ENCODE results near the gene PLCH2.
"Not testable (repeated sequence)": the region's sequence is repeated elsewhere in the genome, so short reads cannot be mapped to it uniquely, and the experiment has no call there.

Gene PLCH2

GRCh38 chr1:2443277-2444137, 32.6 kb upstream of the PLCH2 start:
- DNase-seq, result no peak

DNA sequence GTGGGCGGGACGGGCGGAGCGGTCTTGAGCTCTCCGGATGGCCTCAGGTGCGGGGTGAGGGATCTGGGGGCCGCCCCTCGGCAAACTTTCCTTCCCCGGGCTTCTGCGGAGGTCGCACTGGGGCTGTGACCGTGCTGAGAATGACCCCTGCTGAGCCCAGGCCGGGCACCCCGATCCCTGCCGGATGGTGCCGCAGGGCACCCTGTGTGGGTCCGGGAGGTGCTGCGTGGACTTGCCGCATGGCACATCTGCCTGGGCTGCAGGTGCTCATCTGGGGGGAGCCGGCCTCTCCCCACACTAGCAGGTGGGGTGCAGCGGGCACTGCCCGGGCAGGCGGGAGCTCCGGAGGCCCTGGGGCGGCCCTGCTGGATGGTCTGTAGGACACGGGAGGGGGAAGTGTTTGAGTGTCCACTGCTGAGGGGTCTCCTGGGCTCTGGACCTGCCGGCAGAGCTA, 31.9 kb upstream of the PLCH2 start:
- DNase-seq, result no peak

GRCh38 chr1:2445162-2445822, 30.8 kb upstream of the PLCH2 start:
- no peak for DNase-seq

DNA sequence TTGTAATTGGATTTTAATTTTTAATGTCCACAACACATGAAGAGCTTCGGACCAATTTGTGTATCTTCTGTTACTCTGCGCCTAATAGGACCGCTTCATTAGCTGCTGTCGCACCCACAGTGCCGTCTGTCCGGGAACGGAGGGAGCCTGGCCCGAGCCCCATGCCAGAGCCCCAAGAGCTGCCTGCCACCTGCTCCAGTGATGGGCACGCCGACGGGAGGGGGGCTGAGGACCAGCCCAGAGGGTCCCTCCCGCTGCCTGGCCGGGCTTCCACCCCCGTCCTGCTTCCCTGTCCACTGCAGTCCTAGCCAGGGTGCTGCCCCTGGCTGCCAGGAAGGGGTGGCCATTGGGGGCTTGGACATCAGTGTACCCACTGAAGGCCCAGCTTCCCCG, 30.3 kb upstream of the PLCH2 start:
- no peak for DNase-seq

GRCh38 chr1:2446394-2446793, 29.7 kb upstream of the PLCH2 start:
- no peak for DNase-seq

DNA sequence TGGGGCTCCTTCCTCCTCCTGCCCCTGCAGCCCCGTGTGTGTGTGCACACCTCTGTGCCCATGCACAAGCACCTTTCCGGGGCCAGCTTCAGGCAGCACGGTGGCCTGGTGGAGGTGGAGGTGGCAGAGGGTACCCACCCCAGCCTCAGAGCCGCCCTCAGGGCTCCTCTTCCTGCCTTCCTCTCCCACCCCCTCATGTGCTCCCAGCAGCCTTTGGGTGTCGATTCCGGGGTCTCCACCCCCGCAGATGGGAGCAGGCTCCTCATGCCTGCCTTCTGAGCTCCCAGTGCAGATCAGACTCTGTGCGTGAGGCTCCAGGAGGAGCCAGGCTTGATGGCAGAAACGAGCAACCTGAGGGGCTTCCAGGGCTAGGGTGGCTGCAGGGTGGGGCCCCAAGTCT, 29.2 kb upstream of the PLCH2 start:
- no peak for DNase-seq

GRCh38 chr1:2447276-2448097, 28.6 kb upstream of the PLCH2 start:
- no peak for DNase-seq

DNA sequence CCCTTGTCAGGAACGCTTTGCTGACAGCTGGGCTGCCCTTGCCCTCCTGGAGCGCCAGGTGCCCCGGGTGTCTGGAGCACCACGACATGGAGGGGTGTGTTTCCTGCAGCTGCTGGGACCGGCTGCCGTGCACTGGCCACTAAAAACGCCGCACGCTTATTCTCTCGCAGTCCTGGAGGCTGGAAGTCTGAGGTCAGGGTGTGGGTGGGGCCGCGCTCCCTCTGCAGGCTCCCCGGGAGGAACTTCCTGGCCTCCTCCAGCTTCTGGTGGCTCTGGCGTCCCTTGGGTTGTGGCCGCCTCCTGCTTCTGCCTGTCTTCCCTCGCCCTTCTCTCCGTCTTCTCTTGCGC, 28.0 kb upstream of the PLCH2 start:
- no peak for DNase-seq

GRCh38 chr1:2449636-2450454, 26.2 kb upstream of the PLCH2 start:
- no peak for DNase-seq

DNA sequence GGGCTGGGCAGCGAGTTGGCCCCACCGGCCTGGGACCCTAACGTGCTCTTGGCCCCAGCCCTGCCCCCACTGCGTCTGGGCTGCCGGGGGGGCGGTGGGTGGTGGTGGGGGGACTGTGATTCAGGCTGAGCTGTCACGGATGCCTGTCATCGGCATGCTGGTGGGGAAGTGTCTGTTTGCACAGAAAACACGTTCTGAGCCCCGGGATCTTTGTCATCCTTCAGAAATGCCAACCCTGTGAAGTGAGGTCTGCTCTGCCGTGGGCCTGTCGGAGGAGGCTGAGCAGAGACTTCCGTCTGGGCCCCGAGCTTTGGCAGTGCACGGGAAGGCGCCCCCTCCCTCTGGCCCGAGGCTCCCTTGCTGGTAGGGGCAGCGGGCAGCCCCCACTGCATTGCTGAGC, 24.3 kb upstream of the PLCH2 start:
- DNase-seq, result no peak

GRCh38 chr1:2452201-2452931, 23.7 kb upstream of the PLCH2 start:
- no peak for DNase-seq

GRCh38 chr1:2452932-2453315, 23.2 kb upstream of the PLCH2 start:
- DNase-seq, result no peak

GRCh38 chr1:2454227-2454626, 21.9 kb upstream of the PLCH2 start:
- no peak for DNase-seq

GRCh38 chr1:2455757-2456156, 20.3 kb upstream of the PLCH2 start:
- DNase-seq, result no peak

- DNase-seq, result no peak
Observed at GRCh38 chr1:2457444-2457843, 18.6 kb upstream of the PLCH2 start.

GRCh38 chr1:2458687-2459086, 17.4 kb upstream of the PLCH2 start:
- DNase-seq, result no peak

GRCh38 chr1:2459102-2459753, 16.9 kb upstream of the PLCH2 start:
- not testable (repeated sequence) for DNase-seq

DNA sequence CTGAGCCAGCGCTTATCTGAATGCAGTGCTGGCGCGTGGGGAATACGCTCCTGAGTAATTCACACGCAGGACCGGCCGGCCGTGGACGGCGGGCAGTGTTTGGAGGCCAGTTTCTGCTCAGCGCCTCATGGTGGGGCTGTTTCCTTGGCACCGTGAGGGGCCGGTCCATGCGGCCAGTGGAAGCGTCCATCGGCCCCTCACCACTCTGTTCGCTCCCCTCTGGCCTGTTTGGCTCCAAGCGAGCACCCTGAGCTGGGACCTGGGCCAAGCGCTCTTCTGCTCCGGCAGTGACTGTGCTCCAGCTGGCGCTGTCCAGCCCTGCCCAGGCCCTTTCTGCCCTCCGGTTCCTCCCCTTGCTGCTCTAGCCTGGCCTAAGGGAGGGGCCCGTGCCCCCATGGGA, 16.3 kb upstream of the PLCH2 start:
- no peak for DNase-seq

DNA sequence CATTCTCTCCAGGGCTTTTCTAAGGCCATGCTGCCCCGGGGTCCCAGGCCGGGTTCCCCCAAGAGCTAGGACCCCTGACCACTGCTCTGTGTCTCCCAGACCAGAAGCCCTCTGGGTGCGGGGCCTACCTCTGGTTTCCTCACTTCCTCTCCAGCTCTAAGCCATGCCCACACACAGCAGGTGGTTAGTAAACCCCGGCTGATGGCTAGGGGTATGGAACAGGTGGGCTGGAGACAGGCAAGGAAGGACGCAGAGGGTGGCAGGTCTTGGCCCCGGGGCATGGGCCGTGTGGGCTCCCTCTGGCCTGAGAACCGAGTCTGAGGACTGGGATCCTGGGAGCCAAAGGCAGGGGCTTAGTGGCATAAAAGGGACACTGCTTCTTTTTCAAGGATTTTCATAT, 15.9 kb upstream of the PLCH2 start:
- DNase-seq, result no peak

GRCh38 chr1:2460996-2461751, 14.9 kb upstream of the PLCH2 start:
- DNase-seq, result no peak

DNA sequence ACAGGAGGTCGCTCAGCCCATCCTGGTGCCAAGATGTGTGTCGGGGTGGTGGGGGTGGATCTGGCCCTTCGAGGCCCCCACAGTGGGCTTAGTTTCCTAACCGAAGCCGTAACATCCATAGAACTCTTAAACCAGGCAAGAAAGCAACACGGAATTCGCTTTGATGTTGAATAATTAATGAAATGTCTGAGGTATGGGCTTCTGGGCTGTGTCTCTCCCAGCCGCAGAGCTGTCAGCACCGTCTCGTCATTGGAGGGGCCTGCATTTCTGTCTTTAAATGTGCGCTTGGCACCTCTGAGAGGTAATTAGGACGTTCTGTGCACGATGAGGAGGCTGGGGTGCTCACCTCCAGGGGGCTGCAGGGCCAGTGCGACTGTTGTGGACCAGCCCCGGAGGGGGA, 13.3 kb upstream of the PLCH2 start:
- no peak for DNase-seq
